GM12801 (cell line): ENCODE results near the gene SLC6A1.

Experiments
- TF ChIP-seq, protein P1 (sequence below): IDR thresholded peaks from one replicate; pipeline ENCODE4 v1.5.1; 2011; ENCODE audit warnings: control low read depth; ENCODE audit not compliant: insufficient read length; ENCODE audit errors: extremely low read depth

Gene SLC6A1

GRCh38 chr3:11074011-11074410 is 81.5 kb downstream of the SLC6A1 start:
- TF ChIP-seq, protein P1, sequence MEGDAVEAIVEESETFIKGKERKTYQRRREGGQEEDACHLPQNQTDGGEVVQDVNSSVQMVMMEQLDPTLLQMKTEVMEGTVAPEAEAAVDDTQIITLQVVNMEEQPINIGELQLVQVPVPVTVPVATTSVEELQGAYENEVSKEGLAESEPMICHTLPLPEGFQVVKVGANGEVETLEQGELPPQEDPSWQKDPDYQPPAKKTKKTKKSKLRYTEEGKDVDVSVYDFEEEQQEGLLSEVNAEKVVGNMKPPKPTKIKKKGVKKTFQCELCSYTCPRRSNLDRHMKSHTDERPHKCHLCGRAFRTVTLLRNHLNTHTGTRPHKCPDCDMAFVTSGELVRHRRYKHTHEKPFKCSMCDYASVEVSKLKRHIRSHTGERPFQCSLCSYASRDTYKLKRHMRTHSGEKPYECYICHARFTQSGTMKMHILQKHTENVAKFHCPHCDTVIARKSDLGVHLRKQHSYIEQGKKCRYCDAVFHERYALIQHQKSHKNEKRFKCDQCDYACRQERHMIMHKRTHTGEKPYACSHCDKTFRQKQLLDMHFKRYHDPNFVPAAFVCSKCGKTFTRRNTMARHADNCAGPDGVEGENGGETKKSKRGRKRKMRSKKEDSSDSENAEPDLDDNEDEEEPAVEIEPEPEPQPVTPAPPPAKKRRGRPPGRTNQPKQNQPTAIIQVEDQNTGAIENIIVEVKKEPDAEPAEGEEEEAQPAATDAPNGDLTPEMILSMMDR: no peak

GRCh38 chr3:11074451-11074850 is 81.9 kb downstream of the SLC6A1 start:
- TF ChIP-seq, protein P1: no peak

GRCh38 chr3:11076711-11077110 is 84.2 kb downstream of the SLC6A1 start:
- TF ChIP-seq, protein P1: no peak

DNA sequence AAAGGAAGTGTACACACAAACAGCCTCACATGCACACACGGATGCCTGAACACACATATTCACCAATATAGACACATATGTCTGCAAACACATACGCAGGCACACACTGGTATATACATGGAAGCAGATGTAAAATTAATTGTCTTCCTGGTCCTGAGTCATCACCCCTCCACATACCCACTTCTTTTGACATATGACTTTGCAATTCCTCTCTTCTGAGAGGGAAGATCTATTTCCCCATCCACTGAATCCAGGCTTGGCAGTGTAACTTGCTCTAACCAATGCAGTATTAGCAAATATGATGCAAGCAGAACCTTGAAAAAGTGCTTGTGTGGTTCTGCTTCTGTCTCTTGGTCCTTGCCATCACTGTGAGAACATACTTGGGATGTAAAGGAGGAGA is 84.9 kb downstream of the SLC6A1 start:
- TF ChIP-seq, protein P1: no peak

DNA sequence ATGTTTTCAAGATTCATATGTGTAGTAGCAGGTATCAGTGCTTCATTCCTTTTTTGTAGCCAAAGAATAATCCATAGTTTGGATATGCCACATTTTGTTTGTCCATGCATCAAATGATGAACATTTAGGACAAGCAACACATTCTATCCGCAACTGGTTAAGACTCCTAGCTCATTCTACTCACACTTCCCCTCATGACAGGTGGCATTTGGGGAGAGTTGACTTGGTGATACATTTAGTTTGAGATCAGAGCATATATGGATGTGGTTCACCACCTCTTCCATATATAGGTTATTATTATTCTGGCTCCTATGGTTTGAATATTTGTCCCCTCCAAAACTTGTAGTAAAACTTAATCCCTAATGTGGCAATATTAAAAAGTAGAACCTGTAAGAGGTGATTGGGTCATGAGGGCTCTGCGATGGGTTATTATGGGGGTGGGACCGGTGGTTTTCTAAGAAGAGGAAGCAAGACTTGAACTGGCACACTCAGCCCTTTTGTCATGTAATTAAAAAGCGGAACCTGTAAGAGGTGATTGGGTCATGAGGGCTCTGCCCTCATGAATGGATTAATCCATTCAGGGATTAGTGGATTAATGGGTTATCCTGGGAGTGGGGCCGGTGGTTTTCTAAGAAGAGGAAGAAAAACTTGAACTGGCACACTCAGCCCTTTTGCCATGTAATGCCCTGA is 86.4 kb downstream of the SLC6A1 start:
- TF ChIP-seq, protein P1: no peak

DNA sequence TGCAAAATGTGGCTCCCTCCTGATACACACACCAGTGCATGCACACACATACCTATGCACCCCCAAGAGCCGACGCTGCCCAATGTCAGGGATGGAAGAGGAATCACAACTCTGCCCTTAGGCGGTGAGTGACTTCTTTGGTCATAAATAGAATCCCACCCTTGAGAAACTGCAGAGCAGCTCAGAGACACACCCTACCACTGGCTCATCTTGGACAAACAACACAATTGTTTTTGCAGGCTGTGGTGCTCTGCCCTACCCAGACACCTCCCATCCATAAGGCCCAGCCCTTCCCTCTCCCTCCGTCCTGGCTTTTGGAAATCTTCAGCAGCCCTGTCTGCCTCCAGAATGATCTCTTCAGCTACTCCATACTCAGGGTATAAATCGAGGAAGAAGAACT is 87.9 kb downstream of the SLC6A1 start:
- TF ChIP-seq, protein P1: no peak

DNA sequence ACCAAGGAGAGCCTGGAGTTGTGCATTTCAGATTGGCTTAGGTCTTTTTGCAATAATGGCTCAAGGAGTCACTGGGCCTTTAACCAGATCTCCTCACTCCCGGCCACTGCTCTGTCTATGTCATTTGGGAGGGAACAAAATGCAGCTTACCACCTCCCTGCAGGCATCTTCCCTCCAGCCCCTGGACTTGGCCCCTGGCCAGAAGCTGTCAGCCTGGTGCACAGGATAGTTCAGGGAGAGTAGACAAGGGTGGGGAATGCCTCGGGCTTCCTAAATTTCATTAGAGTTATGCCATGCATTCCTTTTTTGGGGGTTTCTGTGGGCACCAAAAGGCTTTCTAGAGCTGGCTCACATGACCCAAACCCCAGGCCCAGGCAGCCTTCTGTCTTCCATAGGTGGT is 91.5 kb downstream of the SLC6A1 start:
- TF ChIP-seq, protein P1: no peak
